Breast epithelium (tissue), 3 donors: ENCODE data around the gene ZNF496.

Experiments
- POLR2A ChIP-seq: fragments of 450-650 bp; IDR thresholded peaks from one replicate; pipeline ENCODE4 v1.6.1; 2016; ENCODE audit warnings: antibody characterized with exemption, mild to moderate bottlenecking, moderate library complexity
- TF ChIP-seq, protein P1 (sequence below), 3 donors: fragments of 450-650 bp; IDR thresholded peaks; one replicate each; pipeline ENCODE4 v1.5.1; 2016 to 2017; ENCODE audit warnings: antibody characterized with exemption in 3 of 3, mild to moderate bottlenecking in 3 of 3, moderate library complexity in 3 of 3

DNA sequence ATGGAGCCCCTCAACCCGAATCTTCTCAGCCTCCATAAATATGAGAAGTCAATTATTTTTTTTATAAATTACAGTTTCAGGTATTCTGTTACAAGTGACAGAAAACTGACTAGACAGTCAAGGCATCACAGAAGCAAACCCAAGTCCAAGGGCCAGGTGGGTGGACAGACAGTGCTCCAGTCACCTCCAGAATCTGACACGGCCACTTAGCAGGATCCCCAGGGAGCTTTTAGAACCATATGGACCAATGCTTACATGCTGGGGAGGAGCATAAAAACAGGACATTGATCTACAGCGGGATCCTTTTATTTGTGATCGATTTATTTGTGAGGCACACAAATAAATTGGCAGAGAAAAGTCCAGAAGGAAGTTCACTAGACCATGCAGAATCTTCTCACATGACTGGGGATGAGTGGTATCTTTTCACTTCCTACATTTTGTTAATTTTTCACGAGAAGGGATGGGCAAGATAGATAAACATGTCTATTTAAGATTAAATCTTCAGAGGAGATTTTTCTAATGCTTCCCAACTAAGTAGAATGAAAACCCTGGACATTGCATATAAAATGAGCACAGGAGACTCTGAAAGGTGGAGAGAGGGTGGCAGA, 15.0 kb downstream of the ZNF496 start:
- TF ChIP-seq, protein P1, sequence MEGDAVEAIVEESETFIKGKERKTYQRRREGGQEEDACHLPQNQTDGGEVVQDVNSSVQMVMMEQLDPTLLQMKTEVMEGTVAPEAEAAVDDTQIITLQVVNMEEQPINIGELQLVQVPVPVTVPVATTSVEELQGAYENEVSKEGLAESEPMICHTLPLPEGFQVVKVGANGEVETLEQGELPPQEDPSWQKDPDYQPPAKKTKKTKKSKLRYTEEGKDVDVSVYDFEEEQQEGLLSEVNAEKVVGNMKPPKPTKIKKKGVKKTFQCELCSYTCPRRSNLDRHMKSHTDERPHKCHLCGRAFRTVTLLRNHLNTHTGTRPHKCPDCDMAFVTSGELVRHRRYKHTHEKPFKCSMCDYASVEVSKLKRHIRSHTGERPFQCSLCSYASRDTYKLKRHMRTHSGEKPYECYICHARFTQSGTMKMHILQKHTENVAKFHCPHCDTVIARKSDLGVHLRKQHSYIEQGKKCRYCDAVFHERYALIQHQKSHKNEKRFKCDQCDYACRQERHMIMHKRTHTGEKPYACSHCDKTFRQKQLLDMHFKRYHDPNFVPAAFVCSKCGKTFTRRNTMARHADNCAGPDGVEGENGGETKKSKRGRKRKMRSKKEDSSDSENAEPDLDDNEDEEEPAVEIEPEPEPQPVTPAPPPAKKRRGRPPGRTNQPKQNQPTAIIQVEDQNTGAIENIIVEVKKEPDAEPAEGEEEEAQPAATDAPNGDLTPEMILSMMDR (IDR thresholded peaks at IDR 0.05), result no peak
- no peak for TF ChIP-seq POLR2A
